Measurements from ENCODE around the gene TMEM151B. TPM values are rescaled to one million over a fixed set of nuclear protein-coding genes. Genes with fewer than 3 reads are reported as not detected.

The TMEM151B gene
- total and polyA plus RNA-seq, 10 of the 15 experiments (the other 5 are each of a cell fraction or from before 2014, with no cell fraction given): 0.01 to 0.19 (median 0.05) TPM; not detected in 6

- no peak for TF ChIP-seq PRDM15 (CRISPR knock-in tag; IDR thresholded peaks at IDR 0.05)
- peak; percentile 64 for TF ChIP-seq RAD21 (IDR thresholded peaks at IDR 0.05; ENCODE audit: insufficient read depth, low read depth, low read length)
- peak; percentile 75 for TF ChIP-seq SIN3A (IDR thresholded peaks at IDR 0.05; ENCODE audit: low read depth, low read length)
- TF ChIP-seq POLR2AphosphoS2 (IDR thresholded peaks at IDR 0.05; ENCODE audit: low read depth, low read length): peak; percentile 51; the same call in 1 of the 2 replicates
- 0 out of 3 replicates have a peak, but pooled peaks have one; percentile 38 for TF ChIP-seq POU2F2 (IDR thresholded peaks at IDR 0.05; ENCODE audit: borderline replicate concordance, low read depth, low read length)
- no peak for TF ChIP-seq SREBF2 (IDR thresholded peaks at IDR 0.05; ENCODE audit: low read length)
- TF ChIP-seq LARP7 (IDR thresholded peaks at IDR 0.05): peak; percentile 93
- TF ChIP-seq MAX (IDR thresholded peaks at IDR 0.05; ENCODE audit: low read depth, low read length): peak; percentile 82
- TF ChIP-seq PBX3 (IDR thresholded peaks at IDR 0.05; ENCODE audit: insufficient replicate concordance, low read depth, low read length): peak; percentile 61
- no peak for TF ChIP-seq ZSCAN29 (IDR thresholded peaks at IDR 0.05)
- TF ChIP-seq BACH1 (IDR thresholded peaks at IDR 0.05; ENCODE audit: borderline replicate concordance): peak; percentile 81
- TF ChIP-seq SP1 (IDR thresholded peaks at IDR 0.05; ENCODE audit: low read depth, low read length): peak; percentile 32
- TF ChIP-seq HDAC6 (IDR thresholded peaks at IDR 0.05; ENCODE audit: unreplicated experiment): peak; percentile 35
- TF ChIP-seq FOXK2 (IDR thresholded peaks at IDR 0.05): no peak
- TF ChIP-seq, protein P1, sequence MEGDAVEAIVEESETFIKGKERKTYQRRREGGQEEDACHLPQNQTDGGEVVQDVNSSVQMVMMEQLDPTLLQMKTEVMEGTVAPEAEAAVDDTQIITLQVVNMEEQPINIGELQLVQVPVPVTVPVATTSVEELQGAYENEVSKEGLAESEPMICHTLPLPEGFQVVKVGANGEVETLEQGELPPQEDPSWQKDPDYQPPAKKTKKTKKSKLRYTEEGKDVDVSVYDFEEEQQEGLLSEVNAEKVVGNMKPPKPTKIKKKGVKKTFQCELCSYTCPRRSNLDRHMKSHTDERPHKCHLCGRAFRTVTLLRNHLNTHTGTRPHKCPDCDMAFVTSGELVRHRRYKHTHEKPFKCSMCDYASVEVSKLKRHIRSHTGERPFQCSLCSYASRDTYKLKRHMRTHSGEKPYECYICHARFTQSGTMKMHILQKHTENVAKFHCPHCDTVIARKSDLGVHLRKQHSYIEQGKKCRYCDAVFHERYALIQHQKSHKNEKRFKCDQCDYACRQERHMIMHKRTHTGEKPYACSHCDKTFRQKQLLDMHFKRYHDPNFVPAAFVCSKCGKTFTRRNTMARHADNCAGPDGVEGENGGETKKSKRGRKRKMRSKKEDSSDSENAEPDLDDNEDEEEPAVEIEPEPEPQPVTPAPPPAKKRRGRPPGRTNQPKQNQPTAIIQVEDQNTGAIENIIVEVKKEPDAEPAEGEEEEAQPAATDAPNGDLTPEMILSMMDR (IDR thresholded peaks at IDR 0.05 in 2 of 3, conservative IDR thresholded peaks at IDR 0.05 in 1 of 3; ENCODE audit: control insufficient read depth in 2 of 3, extremely low read depth in 1 of 3, insufficient read depth in 1 of 3, low read depth in 3 of 3, low read length in 3 of 3): peak; percentile 45 to 60 (median 46); a peak in 4 of 6 replicates
- peak; percentile 65; the same call in 1 of the 2 replicates for TF ChIP-seq TAF1 (IDR thresholded peaks at IDR 0.05; ENCODE audit: borderline replicate concordance, low read depth, low read length)
- TF ChIP-seq, protein P2, sequence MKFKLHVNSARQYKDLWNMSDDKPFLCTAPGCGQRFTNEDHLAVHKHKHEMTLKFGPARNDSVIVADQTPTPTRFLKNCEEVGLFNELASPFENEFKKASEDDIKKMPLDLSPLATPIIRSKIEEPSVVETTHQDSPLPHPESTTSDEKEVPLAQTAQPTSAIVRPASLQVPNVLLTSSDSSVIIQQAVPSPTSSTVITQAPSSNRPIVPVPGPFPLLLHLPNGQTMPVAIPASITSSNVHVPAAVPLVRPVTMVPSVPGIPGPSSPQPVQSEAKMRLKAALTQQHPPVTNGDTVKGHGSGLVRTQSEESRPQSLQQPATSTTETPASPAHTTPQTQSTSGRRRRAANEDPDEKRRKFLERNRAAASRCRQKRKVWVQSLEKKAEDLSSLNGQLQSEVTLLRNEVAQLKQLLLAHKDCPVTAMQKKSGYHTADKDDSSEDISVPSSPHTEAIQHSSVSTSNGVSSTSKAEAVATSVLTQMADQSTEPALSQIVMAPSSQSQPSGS (IDR thresholded peaks at IDR 0.05; ENCODE audit: low read length): no peak
- 0 out of 2 replicates have a peak, but pooled peaks have one; percentile 50 for TF ChIP-seq HDGF (IDR thresholded peaks at IDR 0.05)
- 0 out of 2 replicates have a peak, but pooled peaks have one; percentile 25 for TF ChIP-seq CBFB (IDR thresholded peaks at IDR 0.05; ENCODE audit: low read depth)
- TF ChIP-seq POLR2A (IDR thresholded peaks at IDR 0.05; ENCODE audit: low read depth, low read length): no peak
- TF ChIP-seq POLR2AphosphoS5 (IDR thresholded peaks at IDR 0.05; ENCODE audit: low read length): peak; percentile 76
- TF ChIP-seq MEF2B (IDR thresholded peaks at IDR 0.05; ENCODE audit: partially characterized antibody, poor library complexity, severe bottlenecking): peak; percentile 10
- 0 out of 2 replicates have a peak, but pooled peaks have one; percentile 33 for TF ChIP-seq YY1 (IDR thresholded peaks at IDR 0.05; ENCODE audit: low read depth, low read length)
These were observed 5.1 kb upstream of the TMEM151B start, which contains the start of gene NFKBIE (continued) for GRCh38 chr6:44265007-44265721.

Data from GM12878 (cell line).